EH (cell line): ENCODE results near the gene RNF212.
A peak's percentile ranks its signal among the peaks of the same experiment; 100 is the strongest.
"Not testable (repeated sequence)": the region's sequence is repeated elsewhere in the genome, so short reads cannot be mapped to it uniquely, and the experiment has no call there.

Experiments used
- DNase-seq: peaks from one replicate; pipeline ENCODE4 v3.0.0-alpha.2; 2015; ENCODE audit warnings: low read depth

RNF212 gene, protein sequence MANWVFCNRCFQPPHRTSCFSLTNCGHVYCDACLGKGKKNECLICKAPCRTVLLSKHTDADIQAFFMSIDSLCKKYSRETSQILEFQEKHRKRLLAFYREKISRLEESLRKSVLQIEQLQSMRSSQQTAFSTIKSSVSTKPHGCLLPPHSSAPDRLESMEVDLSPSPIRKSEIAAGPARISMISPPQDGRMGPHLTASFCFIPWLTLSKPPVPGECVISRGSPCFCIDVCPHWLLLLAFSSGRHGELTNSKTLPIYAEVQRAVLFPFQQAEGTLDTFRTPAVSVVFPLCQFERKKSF

GRCh38 chr4:1113311-1114009 is at the start of gene RNF212:
Gene RNF212 (minus strand): TSS chr4:1113564. CDS start chr4:1113464, 100 bp downstream.
- no peak for DNase-seq

DNA sequence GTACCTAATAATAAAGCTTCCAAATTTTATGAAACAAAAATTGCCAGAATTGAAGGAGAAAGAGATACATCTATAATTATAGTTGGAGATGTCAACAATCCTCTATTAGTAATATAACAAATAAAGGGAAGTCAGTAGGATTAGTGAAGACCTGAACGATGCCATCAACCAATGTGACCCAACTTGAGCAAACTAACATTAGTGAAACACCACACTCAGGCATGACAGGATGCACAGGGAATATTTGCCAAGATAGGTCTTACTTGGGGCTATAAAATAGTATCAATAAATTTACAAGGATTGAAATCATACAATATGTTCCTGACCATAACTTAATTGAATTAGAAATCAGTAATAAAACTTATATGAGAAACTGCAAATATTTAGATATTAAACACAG is 47.0 kb upstream of the RNF212 start:
- DNase-seq: no peak

DNA sequence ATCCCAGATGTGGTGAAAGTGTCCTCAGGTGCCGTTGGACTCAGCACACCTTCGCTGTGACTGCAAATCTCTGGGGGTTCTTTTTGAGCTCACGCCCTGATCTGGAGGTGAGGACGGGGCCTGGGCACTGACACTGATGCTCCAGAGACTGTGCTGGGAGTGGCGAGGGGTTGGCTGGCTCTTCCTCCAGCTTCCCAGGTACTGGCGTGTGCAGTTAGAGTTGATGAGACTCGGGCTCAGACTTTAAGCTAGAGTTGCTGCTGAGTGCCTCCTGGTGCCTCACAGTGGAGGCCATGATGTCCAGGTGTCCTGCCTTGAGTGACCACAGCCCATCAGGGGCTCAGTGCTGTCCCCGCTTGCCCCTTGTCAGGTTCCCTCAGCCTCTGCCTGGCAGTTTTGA is 42.7 kb upstream of the RNF212 start:
- no peak for DNase-seq

DNA sequence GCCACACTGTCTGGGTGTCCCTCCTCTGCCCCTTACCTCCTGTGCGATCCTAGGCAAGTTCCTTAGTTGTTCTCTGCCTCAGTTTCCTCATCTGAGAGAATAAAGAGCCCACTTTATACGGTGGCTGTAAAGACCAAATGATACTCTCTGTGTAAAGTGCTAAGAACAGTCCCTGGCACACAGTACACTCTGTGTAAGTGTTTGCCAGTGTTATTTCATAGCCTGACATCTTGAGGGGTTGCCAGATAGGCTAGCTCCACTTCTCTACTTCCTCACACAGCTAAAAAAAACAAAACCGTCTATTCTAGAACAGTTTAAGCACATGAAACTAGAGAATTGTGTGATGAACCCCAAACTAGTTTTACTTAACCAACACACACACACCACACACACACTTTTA is 42.0 kb upstream of the RNF212 start:
- DNase-seq: no peak

DNA sequence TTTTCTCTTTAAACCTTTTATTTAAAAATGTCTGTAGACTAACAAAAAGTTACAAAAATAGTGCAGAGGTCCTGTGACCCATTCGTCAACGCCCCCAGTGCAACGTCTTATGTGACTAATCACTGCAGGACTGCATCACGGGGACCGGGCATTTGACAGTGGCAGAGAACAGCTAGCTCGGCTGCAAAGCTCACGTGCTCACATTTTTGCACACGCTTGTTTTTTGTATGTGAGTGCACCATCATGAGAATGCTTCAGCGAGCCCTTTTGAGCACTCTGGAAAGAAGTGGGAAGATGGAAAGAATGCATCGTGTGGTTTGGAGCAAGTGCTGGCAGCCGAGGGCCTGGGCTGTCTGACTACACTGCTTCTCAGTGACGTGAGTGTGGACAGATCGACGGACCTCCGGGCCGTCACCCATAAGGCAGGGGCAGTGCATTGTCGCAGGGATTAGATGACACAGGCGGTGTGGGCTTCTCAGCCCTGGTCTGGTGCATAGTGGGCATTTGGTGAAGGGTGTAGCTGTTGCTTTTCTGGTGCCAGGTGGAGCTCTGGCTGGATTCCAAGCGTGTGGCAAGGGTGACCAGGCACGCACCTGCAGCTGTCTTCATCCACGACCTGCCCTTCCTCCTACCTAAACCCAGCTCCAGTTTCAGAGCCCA is 41.3 kb upstream of the RNF212 start:
- peak; percentile 57 for DNase-seq

DNA sequence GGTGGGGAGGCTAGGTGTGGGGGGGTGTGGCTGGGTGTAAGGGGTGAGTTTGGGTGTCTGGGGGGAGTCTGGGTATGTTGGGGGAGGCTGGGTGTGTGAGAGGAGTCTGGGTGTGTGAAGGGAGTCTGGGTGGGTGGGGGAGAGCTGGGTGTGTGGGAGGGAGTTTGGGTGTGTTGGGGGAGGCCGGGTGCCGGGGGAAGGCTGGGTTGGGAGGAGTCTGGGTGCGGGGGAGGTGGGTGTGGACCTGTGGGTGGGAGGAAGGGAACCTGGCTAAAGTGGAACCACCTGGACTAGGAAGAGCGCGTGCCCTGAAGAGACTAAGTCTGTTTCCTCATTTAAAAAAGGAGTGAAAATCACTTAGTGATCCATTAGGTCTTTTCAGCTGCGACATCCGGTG is 40.8 kb upstream of the RNF212 start:
- DNase-seq: no peak

DNA sequence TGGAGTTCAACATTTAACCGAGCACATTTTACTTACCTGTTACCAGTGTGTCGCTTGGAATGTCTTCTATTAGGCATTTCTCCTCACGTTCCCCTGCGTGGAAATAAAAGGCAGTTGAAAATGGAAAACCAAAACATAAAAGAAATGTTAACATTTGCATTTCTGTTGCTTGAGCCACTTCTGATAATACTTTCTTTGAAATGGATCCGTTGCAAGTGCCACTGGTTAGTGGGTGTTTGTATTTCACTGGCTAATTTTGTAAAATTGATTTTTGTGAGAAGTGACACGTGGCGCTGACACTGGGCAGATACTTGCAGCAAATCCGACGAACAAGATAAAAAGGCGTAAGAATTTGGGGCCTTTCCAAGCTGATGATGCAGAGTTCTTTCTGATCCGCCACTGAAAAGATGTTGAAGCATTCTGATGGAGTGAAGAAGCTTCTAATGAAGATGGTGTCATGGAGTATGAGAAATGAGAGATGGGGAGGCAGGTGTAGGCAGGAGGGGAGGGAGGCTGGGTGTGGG is 40.3 kb upstream of the RNF212 start:
- no peak for DNase-seq

DNA sequence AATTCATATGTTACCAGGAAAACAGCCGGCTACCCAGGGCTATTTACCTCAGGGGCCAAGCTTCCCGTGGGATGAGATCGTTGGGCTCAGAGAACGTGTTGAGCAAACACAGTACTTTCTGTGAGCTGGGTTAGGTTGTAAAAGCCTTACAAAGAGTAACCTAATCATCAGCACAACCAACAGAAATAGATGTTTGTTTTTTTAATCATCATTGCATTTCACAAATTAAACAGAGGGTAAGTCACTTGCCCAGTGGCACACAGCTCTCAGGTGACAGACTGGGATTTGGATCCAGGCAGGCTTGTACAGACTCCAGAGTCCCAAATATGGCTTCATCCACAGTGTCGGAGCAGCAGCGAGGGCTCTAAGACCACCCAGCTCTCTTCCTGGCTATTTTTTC is 38.9 kb upstream of the RNF212 start:
- no peak for DNase-seq

DNA sequence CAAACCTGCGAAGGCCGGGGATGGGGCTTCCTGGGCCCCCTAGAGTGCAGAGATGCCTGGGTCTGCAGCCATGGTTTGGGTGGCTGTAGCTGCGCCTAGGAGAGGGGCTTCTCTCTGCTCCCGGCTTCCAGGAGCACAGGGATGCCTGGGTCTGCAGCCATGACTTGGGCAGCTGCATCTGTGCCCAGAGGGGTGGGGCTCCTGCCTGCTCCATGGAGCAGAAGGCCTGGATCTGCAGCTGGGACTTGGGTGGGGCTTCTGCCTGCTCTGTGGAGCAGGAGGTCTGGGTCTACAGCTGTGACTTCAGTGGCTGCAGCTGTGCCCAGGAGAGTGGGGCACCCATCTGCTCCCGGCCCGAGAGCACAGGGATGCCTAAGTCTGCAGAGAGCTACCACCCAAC is 38.2 kb upstream of the RNF212 start:
- DNase-seq: no peak

DNA sequence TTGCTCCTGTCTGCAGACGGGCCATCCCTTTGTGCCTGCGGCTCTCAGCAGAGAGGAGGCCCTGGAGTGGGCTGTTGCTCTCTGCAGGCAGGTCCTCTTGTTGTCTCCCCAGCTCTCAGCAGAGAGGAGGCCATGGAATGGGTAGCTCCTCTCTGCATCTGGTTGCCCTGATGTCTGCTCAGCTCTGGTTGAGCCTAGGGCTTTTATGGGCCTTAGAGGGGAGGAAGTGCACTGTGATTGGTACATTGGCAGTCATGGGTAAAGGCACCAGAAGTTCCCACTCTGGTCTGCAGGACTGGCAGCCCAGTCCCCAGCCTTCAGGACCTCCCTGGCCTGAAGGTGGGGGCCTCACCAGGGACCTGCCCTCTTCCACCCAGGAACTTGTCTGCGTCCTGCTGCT is 37.5 kb upstream of the RNF212 start:
- no peak for DNase-seq

DNA sequence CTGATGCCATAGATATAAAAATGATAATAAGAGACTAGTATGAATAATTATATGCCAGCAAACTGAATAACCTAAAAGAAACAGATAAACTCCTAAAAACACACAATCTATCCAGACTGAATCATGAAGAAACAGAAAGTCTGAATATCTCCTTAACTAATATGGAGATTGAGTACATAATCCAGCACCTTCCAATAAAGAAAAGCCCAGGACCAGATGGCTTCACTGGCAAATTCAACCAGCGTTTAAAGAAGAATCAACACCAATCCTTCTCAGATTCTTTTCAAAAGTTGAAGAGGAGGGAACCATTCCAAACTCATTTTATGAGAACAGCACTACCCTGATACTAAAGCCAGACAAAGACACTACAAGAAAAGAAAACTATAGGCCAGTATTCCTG is 26.5 kb upstream of the RNF212 start:
- DNase-seq: no peak

GRCh38 chr4:1137850-1138249 is 24.5 kb upstream of the RNF212 start:
- no peak for DNase-seq

GRCh38 chr4:1137063-1137776 is 23.9 kb upstream of the RNF212 start:
- peak; percentile 6 for DNase-seq

DNA sequence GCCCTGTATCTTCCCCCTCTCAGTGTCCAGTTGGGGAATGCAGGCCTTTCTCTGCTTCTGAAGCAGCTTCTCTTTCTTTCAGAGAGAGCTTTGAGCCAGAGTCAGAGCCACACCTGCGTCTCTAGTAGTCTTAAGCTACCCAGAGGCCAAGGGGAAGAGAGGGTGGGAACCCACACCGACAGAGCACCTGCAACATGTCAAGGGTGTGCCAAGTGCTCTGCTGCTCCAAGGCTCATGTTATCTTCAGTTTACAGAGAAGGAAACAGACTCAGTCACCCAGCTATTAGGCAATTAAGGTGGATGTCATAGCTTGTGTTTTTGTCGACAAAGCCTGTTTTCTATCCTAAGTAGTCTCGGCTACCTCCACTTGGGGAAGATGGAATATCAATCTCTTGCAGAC is 22.7 kb upstream of the RNF212 start:
- no peak for DNase-seq

GRCh38 chr4:1133033-1133432 is 19.7 kb upstream of the RNF212 start:
- DNase-seq: no peak

DNA sequence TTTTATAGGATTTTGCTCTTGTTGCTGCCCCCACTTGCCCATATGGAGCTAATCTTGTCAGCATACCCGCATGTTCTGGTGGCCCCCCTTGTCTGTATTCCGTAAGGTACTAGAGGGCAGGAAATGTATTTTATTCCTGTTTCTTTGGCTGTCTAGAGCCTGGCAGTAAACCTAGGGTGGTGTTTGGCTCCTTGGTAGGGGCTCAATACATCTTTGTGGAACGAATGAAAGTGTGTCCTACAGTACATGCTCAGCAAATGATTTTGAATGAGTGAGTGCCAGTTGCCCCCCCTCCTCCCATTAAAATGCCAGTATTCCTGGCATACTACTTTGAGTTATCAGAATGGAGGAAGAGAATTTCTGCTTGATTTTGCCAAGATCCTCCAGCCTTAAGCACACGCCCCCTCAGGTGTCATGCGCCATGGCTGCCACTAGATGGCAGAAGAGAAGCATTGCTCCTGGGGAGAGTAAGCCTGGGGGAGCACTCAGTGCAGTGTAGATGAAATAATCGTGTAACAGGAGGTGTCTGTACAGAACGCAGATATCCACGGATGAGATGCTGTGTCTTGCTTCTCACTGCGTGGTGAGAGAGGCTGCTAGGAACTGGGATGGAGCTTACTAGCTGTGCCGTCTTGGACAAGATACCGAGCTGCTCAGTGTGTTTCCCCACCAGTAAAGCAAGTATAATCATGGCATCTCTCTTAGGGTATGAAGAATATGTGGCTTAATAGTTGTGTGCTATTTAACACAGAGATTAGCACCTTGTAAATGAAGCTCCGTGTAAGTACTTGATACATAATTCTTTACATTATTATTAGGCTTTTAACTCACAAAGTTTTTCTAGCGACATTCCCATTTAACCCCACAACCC is 17.2 kb upstream of the RNF212 start:
- peak; percentile 78 for DNase-seq

- peak; percentile 51 for DNase-seq
Observed at GRCh38 chr4:1126506-1126905, 13.1 kb upstream of the RNF212 start.

GRCh38 chr4:1125466-1125865 is 12.1 kb upstream of the RNF212 start:
- DNase-seq: not testable (repeated sequence)

DNA sequence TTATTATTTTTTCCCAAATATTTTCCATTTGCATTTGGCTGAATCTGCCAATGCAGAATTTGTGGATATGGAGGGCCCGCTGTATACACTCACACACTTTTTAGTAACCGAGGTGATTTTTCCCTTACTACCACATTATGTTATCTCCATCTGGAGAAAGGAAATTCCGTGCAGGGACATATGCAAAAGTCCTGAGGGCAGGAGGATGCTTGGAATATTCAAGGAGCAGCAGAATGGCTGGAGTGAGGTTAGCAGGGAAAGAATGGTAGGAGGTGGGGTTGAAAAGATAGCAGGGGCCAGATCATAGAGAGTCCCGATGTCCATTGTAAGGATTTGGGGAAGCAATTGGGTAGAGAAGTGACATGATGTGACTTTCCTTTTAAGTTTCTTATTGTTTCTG is 11.5 kb upstream of the RNF212 start:
- no peak for DNase-seq

GRCh38 chr4:1122505-1122904 is 9.1 kb upstream of the RNF212 start:
- no peak for DNase-seq

GRCh38 chr4:1116838-1117237 is 3.5 kb upstream of the RNF212 start:
- peak; percentile 13 for DNase-seq
